IMR-90 (cell line): ENCODE results near the gene CTDSPL. TPM values are rescaled to one million over a fixed set of nuclear protein-coding genes. Genes with fewer than 3 reads are reported as not detected.

ENCODE experiments used
- ATAC-seq: fragments of 200-7000 bp; cut with Tn5 transposase; 2 replicates; pipeline ENCODE4 v1.9.1; 2020; ENCODE audit warnings: low read depth, mild to moderate bottlenecking, moderate library complexity
- BruUV-seq: library from RNA; stranded (reverse); fragments of 400-500 nt; replicated peaks from 2 replicates; lab custom pipeline; 2021; lab: Mats Ljungman, UMichigan
- CTCF ChIA-PET: fragments of 300-600 bp; formaldehyde crosslinking; extraction: SDS; loops from one replicate; lab custom pipeline; 2021; ENCODE audit warnings: antibody characterized with exemption; lab: Yijun Ruan, JAX
- POLR2A ChIA-PET: fragments of 300-600 bp; sonication (Branson Sonifier 250); formaldehyde crosslinking; loops from one replicate; lab custom pipeline; 2022; ENCODE audit warnings: antibody characterized with exemption; ENCODE audit not compliant: unreplicated experiment; lab: Charles Lee
- DNase-seq: peaks from one replicate; pipeline ENCODE4 v3.0.0; 2013
- H2AFZ ChIP-seq: replicated peaks from 2 replicates; pipeline ENCODE3; 2013; ENCODE audit warnings: low read length, mild to moderate bottlenecking; ENCODE audit not compliant: poor library complexity
- H2AK5ac ChIP-seq: 2 replicates; pipeline ENCODE4 v1.6.1; 2013; ENCODE audit warnings: low read depth, low read length, inconsistent platforms
- H2AK9ac ChIP-seq: replicated peaks from 2 replicates; pipeline ENCODE3; 2013; ENCODE audit warnings: mild to moderate bottlenecking, low read depth, low read length, moderate library complexity; ENCODE audit not compliant: poor library complexity
- H2BK120ac ChIP-seq: 2 replicates; pipeline ENCODE4 v1.6.1; 2013; ENCODE audit warnings: low read depth, low read length, inconsistent platforms
- H2BK15ac ChIP-seq: 3 replicates; pipeline ENCODE4 v1.6.1; 2013; ENCODE audit warnings: low read depth, low read length, inconsistent platforms
- H2BK20ac ChIP-seq: 2 replicates; pipeline ENCODE4 v1.6.1; 2013; ENCODE audit warnings: low read depth, mild to moderate bottlenecking, inconsistent platforms, low read length, moderate library complexity
- H2BK5ac ChIP-seq: 2 replicates; pipeline ENCODE4 v1.6.1; 2013; ENCODE audit warnings: mild to moderate bottlenecking, low read depth, low read length, inconsistent platforms; ENCODE audit not compliant: poor library complexity, severe bottlenecking
- H3K14ac ChIP-seq: replicated peaks from 2 replicates; pipeline ENCODE4 v1.6.1; 2013; ENCODE audit warnings: low read depth, low read length, inconsistent platforms
- H3K18ac ChIP-seq: 2 replicates; pipeline ENCODE4 v1.6.1; 2013; ENCODE audit warnings: low read depth, low read length, control low read depth
- H3K23ac ChIP-seq: 2 replicates; pipeline ENCODE4 v1.6.1; 2013; ENCODE audit warnings: low read depth, low read length, inconsistent platforms
- H3K27ac ChIP-seq: 2 replicates; pipeline ENCODE4 v1.5.1; 2013; ENCODE audit warnings: mild to moderate bottlenecking, control low read depth, low read length; ENCODE audit not compliant: insufficient read depth
- H3K27me3 ChIP-seq: 2 replicates; pipeline ENCODE4 v1.6.1; 2013; ENCODE audit warnings: low read length; ENCODE audit not compliant: control insufficient read depth, insufficient read depth
- H3K36me3 ChIP-seq: 2 replicates; pipeline ENCODE4 v1.6.1; 2013; ENCODE audit warnings: low read length, mixed read lengths; ENCODE audit not compliant: control insufficient read depth, insufficient read depth
- H3K4ac ChIP-seq: 2 replicates; pipeline ENCODE4 v1.6.1; 2013; ENCODE audit warnings: low read depth, low read length, inconsistent platforms
- H3K4me1 ChIP-seq: 2 replicates; pipeline ENCODE4 v1.6.1; 2013; ENCODE audit warnings: low read length, mixed read lengths; ENCODE audit not compliant: control insufficient read depth, insufficient read depth
- H3K4me2 ChIP-seq: 2 replicates; pipeline ENCODE4 v1.6.1; 2013; ENCODE audit warnings: low read depth, mild to moderate bottlenecking, control low read depth, low read length, moderate library complexity
- H3K4me3 ChIP-seq: 2 replicates; pipeline ENCODE4 v1.5.1; 2013; ENCODE audit warnings: low read depth, mild to moderate bottlenecking, control low read depth, low read length, moderate library complexity; ENCODE audit not compliant: insufficient read depth
- H3K56ac ChIP-seq: 2 replicates; pipeline ENCODE4 v1.6.1; 2013; ENCODE audit warnings: low read length, inconsistent platforms; ENCODE audit not compliant: insufficient read depth; ENCODE audit errors: extremely low read depth
- H3K79me1 ChIP-seq, 2 experiments: 2 replicates each; pipeline ENCODE4 v1.6.1; 2013; ENCODE audit warnings: low read length in 2 of 2, inconsistent platforms in 1 of 2, low read depth in 1 of 2
- H3K9ac ChIP-seq: 2 replicates; pipeline ENCODE4 v1.6.1; 2013; ENCODE audit warnings: low read depth, low read length, control low read depth
- H3K9me1 ChIP-seq: 2 replicates; pipeline ENCODE4 v1.6.1; 2013; ENCODE audit warnings: low read length, inconsistent platforms; ENCODE audit not compliant: insufficient read depth
- H3K9me3 ChIP-seq: 2 replicates; pipeline ENCODE4 v1.6.1; 2013; ENCODE audit warnings: low read length; ENCODE audit not compliant: control insufficient read depth, insufficient read depth
- H4K20me1 ChIP-seq: 2 replicates; pipeline ENCODE4 v1.6.1; 2013; ENCODE audit warnings: low read length, inconsistent platforms; ENCODE audit not compliant: insufficient read depth
- H4K5ac ChIP-seq: 2 replicates; pipeline ENCODE4 v1.6.1; 2013; ENCODE audit warnings: mild to moderate bottlenecking, low read depth, low read length, control low read depth
- H4K8ac ChIP-seq, 2 experiments: 2 replicates each; pipeline ENCODE4 v1.6.1; 2013; ENCODE audit warnings: low read depth in 2 of 2, low read length in 2 of 2, control low read depth in 1 of 2, inconsistent platforms in 1 of 2
- H4K91ac ChIP-seq: 2 replicates; pipeline ENCODE4 v1.6.1; 2013; ENCODE audit warnings: low read depth, low read length, inconsistent platforms; ENCODE audit not compliant: insufficient read depth
- MAZ ChIP-seq: IDR thresholded peaks from 2 replicates; pipeline ENCODE4 v1.6.1; 2012; ENCODE audit warnings: low read depth, mild to moderate bottlenecking, low read length, improper control_type of control experiment, moderate library complexity, borderline replicate concordance
- WGBS, 2 experiments: methylation state at CpG; one replicate each; pipeline versions ENCODE4 v1.1.5 to v1.1.7; 2013; ENCODE audit warnings: missing lambda C conversion rate in 2 of 2; ENCODE audit not compliant: insufficient read length in 1 of 2; ENCODE audit errors: extremely low coverage in 2 of 2; 5-methylcytosine and 5-hydroxymethylcytosine counted together
- dilution Hi-C: fragments of 300-500 bp; cut with HindIII; formaldehyde crosslinking; loops from one replicate; pipeline ENCODE4 v1.14.3; 2018; ENCODE audit warnings: low sequenced_read_pairs; ENCODE audit not compliant: unreplicated experiment
- in situ Hi-C: fragments of 300-500 bp; cut with MboI; formaldehyde crosslinking; loops from 3 replicates; pipeline ENCODE4 v1.14.3; 2019; ENCODE audit warnings: low sequenced_read_pairs, inconsistent platforms, mixed read lengths
- intact Hi-C: fragments of 100-400 bp; cut with micrococcal nuclease; formaldehyde crosslinking; loops from 2 replicates; pipeline ENCODE4 v1.10.0; 2022
- polyA plus RNA-seq, 3 experiments: library from polyadenylated mRNA; depleted of rRNA; stranded (reverse); fragments of >200 nt; gene quantifications; 2 replicates each; pipeline ENCODE4 v1.2.3, GENCODE V29; 2012; ENCODE audit warnings: low replicate concordance in 1 of 3
- total RNA-seq: library from RNA; depleted of rRNA; stranded (reverse); fragments of >200 nt; gene quantifications from 2 replicates; pipeline ENCODE4 v1.2.3, GENCODE V29; 2012

The CTDSPL gene
- total and polyA plus RNA-seq, 2 of the 4 experiments (the other 2 are of a cell fraction): 24.5 to 29.0 TPM

- dilution Hi-C loops (no loop called here), intact Hi-C loops (no loop called here), in situ Hi-C loops (loop anchor here (5.0 kb wide), 1 partner anchor 106 kb away; no protein-coding TSS in a partner anchor)
- Histone ChIP-seq H3K56ac (no peak overlapping the region), H3K27ac (no peak overlapping the region), H3K4ac (no peak overlapping the region), H2BK5ac (no peak overlapping the region), H3K27me3 (no peaks in the 10 kb centered on the region), H3K9ac (no peak overlapping the region), H3K4me3 (no peak overlapping the region), H2BK20ac (no peak overlapping the region), H2AFZ (no peak overlapping the region), H4K20me1 (peaks cover 8% of the 10 kb centered on the region), H3K36me3 (no peaks in the 10 kb centered on the region; the same call in 1 of the 2 replicates), H2BK15ac (no peak overlapping the region), H2BK120ac (no peak overlapping the region), H3K9me3 (no peaks in the 10 kb centered on the region), H3K4me1 (peaks cover 12% of the 10 kb centered on the region), H2AK5ac (no peak overlapping the region), H3K18ac (no peak overlapping the region), H4K91ac (no peak overlapping the region), H3K79me1 (peaks cover 11 to 31% of the 10 kb centered on the region in 2 experiments; a peak in 3 of 4 replicates), H4K8ac (no peak overlapping the region), H3K14ac (no peak overlapping the region), H4K5ac (no peak overlapping the region), H2AK9ac (no peak overlapping the region), H3K4me2 (no peak overlapping the region), H3K9me1 (peaks cover 6% of the 10 kb centered on the region; the same call in 1 of the 2 replicates), H3K23ac (no peak overlapping the region)
- CTCF ChIA-PET: interaction anchor here (0.7 to 4.1 kb wide), 4 partner anchors 102 to 147 kb away, joined by 3 to 31 read pairs (median 10); no protein-coding TSS in a partner anchor
- TF ChIP-seq MAZ: no peak
- POLR2A ChIA-PET: no interaction called here
- no TSS peak for BruUV-seq
- no peak for DNase-seq
- ATAC-seq: no peak
- WGBS, 2 experiments: 100% methylated on average over 1 of the region's 2 CpGs; no CpG with 5 or more reads in 1 of the 2 experiments
Measured at GRCh38 chr3:37856381-37856780, 5.3 kb upstream of the CTDSPL start.
